ENCODE measurements around the gene TRAFD1.

DNA sequence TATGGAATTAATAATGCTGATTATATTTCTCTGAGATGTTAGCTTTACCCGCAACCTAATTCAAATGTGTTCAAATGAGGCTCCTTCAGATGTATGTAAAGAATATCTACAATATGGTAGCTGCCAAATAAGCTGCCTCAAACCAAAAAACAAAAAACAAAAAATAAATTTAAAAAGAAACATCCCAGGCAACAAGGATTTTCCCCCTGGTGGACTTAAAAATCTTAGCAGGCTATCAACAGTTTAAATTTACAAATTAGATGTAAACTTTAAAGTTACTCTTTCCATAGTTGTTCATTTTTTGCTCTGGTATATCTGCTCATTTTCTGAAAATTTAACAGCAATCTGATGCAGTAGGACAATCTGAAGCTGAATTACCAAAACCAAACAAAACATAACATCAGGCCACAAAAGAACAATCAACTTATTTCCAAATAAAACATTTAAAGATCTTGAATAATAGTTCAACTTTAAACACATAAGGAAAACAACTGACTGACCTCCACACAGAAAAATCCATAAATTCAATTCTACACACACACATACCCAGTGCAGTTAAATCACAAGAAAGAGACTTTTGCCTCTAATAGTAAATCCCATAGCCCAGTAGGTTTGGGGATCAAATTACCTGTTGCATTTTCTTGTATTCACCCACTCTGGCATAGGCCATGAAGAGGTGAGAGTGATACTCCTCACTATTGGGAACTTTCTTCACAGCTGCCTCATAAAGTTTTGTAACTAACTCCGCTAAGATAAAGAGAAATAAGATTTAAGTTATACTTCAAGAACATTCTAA, 38.1 kb upstream of the TRAFD1 start:
- TF ChIP-seq TARDBP (IDR thresholded peaks at IDR 0.05) (no peak), NFRKB (IDR thresholded peaks at IDR 0.05) (no peak), SP1 (IDR thresholded peaks at IDR 0.05) (no peak), FOXA1 (IDR thresholded peaks at IDR 0.05) (no peak), LEF1 (IDR thresholded peaks at IDR 0.05; ENCODE audit: borderline replicate concordance) (no peak), SUZ12 (IDR thresholded peaks at IDR 0.05) (no peak)

Measured in HEK293T (cell line).